HK-2 (cell line): ENCODE data around the gene SOCS3.

ENCODE experiments used
- DNase-seq: peaks from one replicate; pipeline ENCODE4 v3.0.0-alpha.2; 2018; ENCODE audit not compliant: unreplicated experiment

SOCS3 gene

GRCh38 chr17:78367193-78367592, 7.3 kb upstream of the SOCS3 start:
- DNase-seq = no peak

GRCh38 chr17:78366109-78366848, 6.4 kb upstream of the SOCS3 start:
- DNase-seq = no peak

- DNase-seq = no peak
Measured at GRCh38 chr17:78365561-78366108, 5.8 kb upstream of the SOCS3 start.

GRCh38 chr17:78364436-78365281, 4.8 kb upstream of the SOCS3 start:
- DNase-seq = no peak

GRCh38 chr17:78362671-78363070, 2.8 kb upstream of the SOCS3 start:
- DNase-seq = no peak

GRCh38 chr17:78362232-78362631, 2.4 kb upstream of the SOCS3 start:
- no peak for DNase-seq

- DNase-seq = no peak
Measured at GRCh38 chr17:78361225-78361701, 1.4 kb upstream of the SOCS3 start.

GRCh38 chr17:78360371-78361224, 721 bp upstream of the SOCS3 start:
- DNase-seq = peak; percentile 97

GRCh38 chr17:78359321-78359996, 418 bp downstream of the SOCS3 start:
- peak; percentile 62 for DNase-seq

GRCh38 chr17:78358538-78359320, 1.1 kb downstream of the SOCS3 start:
- peak; percentile 55 for DNase-seq

- DNase-seq = no peak
Measured at GRCh38 chr17:78357672-78358537, 2.0 kb downstream of the SOCS3 start.

GRCh38 chr17:78357177-78357586, 2.7 kb downstream of the SOCS3 start:
- DNase-seq = peak; percentile 87

GRCh38 chr17:78356101-78356713, 3.7 kb downstream of the SOCS3 start:
- DNase-seq = peak; percentile 83

- no peak for DNase-seq
Measured at GRCh38 chr17:78355701-78356100, 4.2 kb downstream of the SOCS3 start.

- DNase-seq = no peak
Measured at GRCh38 chr17:78355045-78355641, 4.7 kb downstream of the SOCS3 start.

- no peak for DNase-seq
Measured at GRCh38 chr17:78353834-78354233, 6.0 kb downstream of the SOCS3 start.

GRCh38 chr17:78351449-78352006, 8.3 kb downstream of the SOCS3 start:
- peak; percentile 67 for DNase-seq
